Hematopoietic multipotent progenitor cell (in vitro differentiated cells): ENCODE data around the gene SLC6A8. TPM values are rescaled to one million over a fixed set of nuclear protein-coding genes. Genes with fewer than 3 reads are reported as not detected.

Source experiments
- DNase-seq, 3 donors: peaks; one replicate each; pipeline ENCODE4 v3.0.0-alpha.2; 2011 to 2015; ENCODE audit warnings: low read depth in 2 of 3, low spot score in 2 of 3
- total RNA-seq: library from RNA; depleted of rRNA; stranded (reverse); fragments of >200 nt; gene quantifications from one replicate; pipeline ENCODE4 v1.2.3, GENCODE V29; 2012

The SLC6A8 gene
- total RNA-seq, 1 donor, result 2.2 TPM

GRCh38 chrX:153647461-153648357 is 40.0 kb upstream of the SLC6A8 start:
- DNase-seq, result no peak

GRCh38 chrX:153648358-153649177 is 39.2 kb upstream of the SLC6A8 start:
- DNase-seq, result no peak

GRCh38 chrX:153649178-153649914 is 38.4 kb upstream of the SLC6A8 start:
- peak in 1 of 3 donors; percentile 57 for DNase-seq

- DNase-seq, result no peak
Observed at GRCh38 chrX:153649915-153650782, 37.6 kb upstream of the SLC6A8 start.

GRCh38 chrX:153650959-153651358 is 36.8 kb upstream of the SLC6A8 start:
- DNase-seq, result no peak

GRCh38 chrX:153651540-153652079 is 36.1 kb upstream of the SLC6A8 start:
- peak in 1 of 3 donors; percentile 36 for DNase-seq

- no peak for DNase-seq
Observed at GRCh38 chrX:153653556-153653955, 34.2 kb upstream of the SLC6A8 start.

- no peak for DNase-seq
Observed at GRCh38 chrX:153657161-153657560, 30.6 kb upstream of the SLC6A8 start.

GRCh38 chrX:153659268-153659667 is 28.5 kb upstream of the SLC6A8 start:
- DNase-seq, result no peak

- DNase-seq, result peak in 1 of 3 donors; percentile 30
Observed at GRCh38 chrX:153662266-153662665, 25.5 kb upstream of the SLC6A8 start.

- no peak for DNase-seq
Observed at GRCh38 chrX:153665726-153666306, 21.9 kb upstream of the SLC6A8 start.

- no peak for DNase-seq
Observed at GRCh38 chrX:153667281-153667955, 20.3 kb upstream of the SLC6A8 start.

GRCh38 chrX:153667956-153668396 is 19.8 kb upstream of the SLC6A8 start:
- peak; percentile 60 to 81 (median 63) for DNase-seq

GRCh38 chrX:153668423-153669173 is 19.1 kb upstream of the SLC6A8 start:
- no peak for DNase-seq

- DNase-seq, result peak in 2 of 3 donors; percentile 26 to 37
Observed at GRCh38 chrX:153669174-153669890, 18.4 kb upstream of the SLC6A8 start.

GRCh38 chrX:153669901-153670731 is 17.6 kb upstream of the SLC6A8 start:
- DNase-seq, result no peak
